SK-N-MC (cell line): Measurements from ENCODE around the gene TXNL4A.

Source experiments
- EZH2 ChIP-seq: fragments of 200-600 bp; sonication (generic); IDR thresholded peaks from one replicate; pipeline ENCODE4 v1.6.1; 2017; ENCODE audit warnings: antibody characterized with exemption
- FOXP2 ChIP-seq: optimal IDR thresholded peaks from 2 replicates; pipeline ENCODE3; 2011; ENCODE audit warnings: mild to moderate bottlenecking, moderate library complexity; ENCODE audit not compliant: insufficient read depth; ENCODE audit errors: extremely low read length, control extremely low read depth
- POLR2AphosphoS5 ChIP-seq: IDR thresholded peaks from 2 replicates; pipeline ENCODE4 v1.6.1; 2012; ENCODE audit warnings: mild to moderate bottlenecking, low read depth, low read length, borderline replicate concordance

GRCh38 chr18:80023173-80023572, 34.8 kb upstream of the TXNL4A start:
- TF ChIP-seq EZH2 (no peak), POLR2AphosphoS5 (no peak), FOXP2 (no peak)
